Keratinocyte (primary cell): ENCODE results near the gene RGS6. TPM values are rescaled to one million over a fixed set of nuclear protein-coding genes. Genes with fewer than 3 reads are reported as not detected.

ENCODE experiments used
- DNase-seq: peaks from one replicate; pipeline ENCODE4 v3.0.0-alpha.2; 2011; ENCODE audit warnings: low read depth, missing footprints, low spot score
- FAIRE-seq: peaks from 2 replicates; lab custom pipeline; 2011; peaks lifted over from hg19 to GRCh38; lab: Jason Lieb, UNC
- H2AFZ ChIP-seq: 2 replicates; pipeline ENCODE4 v1.6.0; 2012; ENCODE audit warnings: low read length, control low read depth, inconsistent platforms; ENCODE audit not compliant: control insufficient read depth
- H3K27ac ChIP-seq: 2 replicates; pipeline ENCODE4 v1.5.1; 2011; ENCODE audit warnings: low read length; ENCODE audit not compliant: control insufficient read depth, insufficient read depth
- H3K27me3 ChIP-seq: 3 replicates; pipeline ENCODE4 v1.6.0; 2011; ENCODE audit warnings: low read length; ENCODE audit not compliant: control insufficient read depth, insufficient read depth; ENCODE audit errors: extremely low read depth
- H3K36me3 ChIP-seq, 2 experiments: 2 replicates in 1 of 2; 3 replicates in 1 of 2; pipeline ENCODE4 v1.5.1; 2011; ENCODE audit warnings: low read length in 2 of 2, mild to moderate bottlenecking in 1 of 2; ENCODE audit not compliant: control insufficient read depth in 2 of 2, insufficient read depth in 2 of 2; ENCODE audit errors: extremely low read depth in 1 of 2
- H3K4me1 ChIP-seq: 3 replicates; pipeline ENCODE4 v1.5.1; 2011; ENCODE audit warnings: low read length; ENCODE audit not compliant: control insufficient read depth, insufficient read depth; ENCODE audit errors: extremely low read depth
- H3K4me2 ChIP-seq: 3 replicates; pipeline ENCODE4 v1.6.0; 2011; ENCODE audit warnings: low read depth, low read length; ENCODE audit not compliant: control insufficient read depth, insufficient read depth; ENCODE audit errors: extremely low read depth
- H3K4me3 ChIP-seq, 3 experiments: fragments of 200-600 bp in 1 of 3; sonication (generic) in 1 of 3; 2 replicates in 2 of 3; 3 replicates in 1 of 3; pipeline ENCODE4 v1.5.1; 2011 to 2016; ENCODE audit warnings: low read length in 3 of 3, mild to moderate bottlenecking in 3 of 3, control low read depth in 2 of 3, inconsistent platforms in 1 of 3, low read depth in 1 of 3, mixed read lengths in 1 of 3, mixed run types in 1 of 3, moderate library complexity in 1 of 3; ENCODE audit not compliant: control insufficient read depth in 2 of 3, insufficient read depth in 2 of 3; ENCODE audit errors: extremely low read depth in 1 of 3
- H3K79me2 ChIP-seq: 2 replicates; pipeline ENCODE4 v1.6.0; 2012; ENCODE audit warnings: low read length; ENCODE audit not compliant: control insufficient read depth, insufficient read depth
- H3K9ac ChIP-seq: 3 replicates; pipeline ENCODE4 v1.6.0; 2011; ENCODE audit warnings: low read length; ENCODE audit not compliant: control insufficient read depth, insufficient read depth; ENCODE audit errors: extremely low read depth
- H3K9me1 ChIP-seq: 3 replicates; pipeline ENCODE4 v1.6.0; 2011; ENCODE audit warnings: low read length; ENCODE audit not compliant: control insufficient read depth, insufficient read depth; ENCODE audit errors: extremely low read depth
- H3K9me3 ChIP-seq: 2 replicates; pipeline ENCODE4 v1.5.1; 2012; ENCODE audit warnings: low read depth, low read length; ENCODE audit not compliant: control insufficient read depth
- H4K20me1 ChIP-seq: 3 replicates; pipeline ENCODE4 v1.6.0; 2011; ENCODE audit warnings: low read length; ENCODE audit not compliant: control insufficient read depth, insufficient read depth; ENCODE audit errors: extremely low read depth
- CTCF ChIP-seq, 3 experiments: IDR thresholded peaks in 1 of 3; conservative IDR thresholded peaks in 1 of 3; optimal IDR thresholded peaks in 1 of 3; 2 replicates in 2 of 3; 3 replicates in 1 of 3; pipeline versions ENCODE3 to v1.5.1; 2011; ENCODE audit warnings: low read length in 3 of 3, mild to moderate bottlenecking in 3 of 3, moderate library complexity in 2 of 3, control low read depth in 1 of 3, inconsistent platforms in 1 of 3; ENCODE audit not compliant: insufficient read depth in 2 of 3; ENCODE audit errors: extremely low read depth in 1 of 3
- EZH2 ChIP-seq: IDR thresholded peaks from one replicate; pipeline ENCODE4 v1.6.1; 2012; ENCODE audit warnings: inconsistent platforms, mild to moderate bottlenecking, low read length, moderate library complexity
- dilution Hi-C: fragments of 300-500 bp; cut with MboI; formaldehyde crosslinking; loops from one replicate; pipeline ENCODE4 v1.7.0; 2020; ENCODE audit warnings: low sequenced_read_pairs; ENCODE audit not compliant: extremely low pct_ligation_motif_present
- polyA plus RNA-seq, 5 experiments: library from polyadenylated mRNA; depleted of rRNA in 3 of 5; stranded (reverse) in 3 of 5; stranded (forward) in 1 of 5; unstranded in 1 of 5; fragments of >200 nt; gene quantifications; 1 replicate in 1 of 5; 2 replicates in 3 of 5; 3 replicates in 1 of 5; pipeline versions ENCODE4 v1.2.1 to v1.2.3, GENCODE V29; 2011 to 2012; ENCODE audit warnings: missing spikeins in 2 of 5, low read depth in 1 of 5, low replicate concordance in 1 of 5

The RGS6 gene
- polyA plus RNA-seq, 1 donor (not counting 4 experiments of a cell fraction or from before 2014, with no cell fraction given): not detected

GRCh38 chr14:72562300-72562699 is 630.1 kb downstream of the RGS6 start:
- no peak for FAIRE-seq

GRCh38 chr14:72563676-72564075 is 631.4 kb downstream of the RGS6 start:
- TF ChIP-seq EZH2 (no peak), CTCF (optimal IDR thresholded peaks at IDR 0.05 in 1 of 3, IDR thresholded peaks at IDR 0.05 in 1 of 3, conservative IDR thresholded peaks at IDR 0.05 in 1 of 3; ENCODE audit: extremely low read depth in 1 of 3, insufficient read depth in 2 of 3, low read length in 3 of 3) (no peak)
- no peaks in the 10 kb centered on the region for H3K9me3 ChIP-seq

More at GRCh38 chr14:72562300-72562699, 630.1 kb downstream of the RGS6 start:
- Histone ChIP-seq H3K4me1 (peaks cover 29% of the 10 kb centered on the region), H3K36me3 (no peaks in the 10 kb centered on the region), H3K27ac (no peak overlapping the region), H3K27me3 (no peaks in the 10 kb centered on the region), H3K9me3 (no peaks in the 10 kb centered on the region), H3K4me2 (no peak overlapping the region), H3K4me3 (no peak overlapping the region), H4K20me1 (no peaks in the 10 kb centered on the region), H2AFZ (no peak overlapping the region), H3K9me1 (no peaks in the 10 kb centered on the region), H3K79me2 (no peaks in the 10 kb centered on the region), H3K9ac (no peak overlapping the region)
- DNase-seq: no peak
- dilution Hi-C loops: no loop called here
- TF ChIP-seq CTCF (optimal IDR thresholded peaks at IDR 0.05 in 1 of 3, IDR thresholded peaks at IDR 0.05 in 1 of 3, conservative IDR thresholded peaks at IDR 0.05 in 1 of 3; ENCODE audit: extremely low read depth in 1 of 3, insufficient read depth in 2 of 3, low read length in 3 of 3): no peak
- TF ChIP-seq EZH2: no peak

More at GRCh38 chr14:72563676-72564075, 631.4 kb downstream of the RGS6 start:
- Histone ChIP-seq H3K27ac (no peak overlapping the region), H3K4me2 (no peak overlapping the region), H3K36me3 (no peaks in the 10 kb centered on the region), H3K9me1 (no peaks in the 10 kb centered on the region), H4K20me1 (no peaks in the 10 kb centered on the region), H2AFZ (no peak overlapping the region), H3K9ac (no peak overlapping the region), H3K4me1 (peaks cover 17% of the 10 kb centered on the region), H3K27me3 (no peaks in the 10 kb centered on the region), H3K4me3 (no peak overlapping the region), H3K79me2 (no peaks in the 10 kb centered on the region)
- dilution Hi-C loops: no loop called here
- FAIRE-seq (no peak), DNase-seq (no peak)
